SK-N-SH (cell line): ENCODE measurements around the gene MAGI2.

Experiments used
- CTCF ChIP-seq: fragments of 200-600 bp; sonication (generic); IDR thresholded peaks from 2 replicates; pipeline ENCODE4 v1.6.1; 2017; ENCODE audit warnings: antibody characterized with exemption, mild to moderate bottlenecking, moderate library complexity
- GABPA ChIP-seq: IDR thresholded peaks from 2 replicates; pipeline ENCODE4 v1.4.0; 2012; ENCODE audit warnings: low read depth, mild to moderate bottlenecking
- IRF3 ChIP-seq: fragments of 150-350 bp; IDR thresholded peaks from 2 replicates; pipeline ENCODE4 v1.6.1; 2016; ENCODE audit warnings: mild to moderate bottlenecking, low read depth, low read length
- MAX ChIP-seq: IDR thresholded peaks from 2 replicates; pipeline ENCODE4 v1.4.0; 2012; ENCODE audit warnings: low read depth
- PBX3 ChIP-seq: IDR thresholded peaks from 2 replicates; pipeline ENCODE4; 2012
- RAD21 ChIP-seq: IDR thresholded peaks from 2 replicates; pipeline ENCODE4 v1.6.1; 2012; ENCODE audit warnings: mild to moderate bottlenecking, low read length
- TAF1 ChIP-seq: IDR thresholded peaks from 2 replicates; pipeline ENCODE4 v1.6.1; 2012; ENCODE audit warnings: low read depth, mild to moderate bottlenecking, low read length, moderate library complexity, borderline replicate concordance
- TCF12 ChIP-seq: IDR thresholded peaks from 2 replicates; pipeline ENCODE4 v1.4.0; 2012
- YY1 ChIP-seq: IDR thresholded peaks from 2 replicates; pipeline ENCODE4 v1.4.0; 2012; ENCODE audit warnings: low read depth, mild to moderate bottlenecking

- TF ChIP-seq YY1 (no peak), RAD21 (no peak), CTCF (no peak), TAF1 (no peak), GABPA (no peak), PBX3 (no peak), IRF3 (no peak), MAX (no peak), TCF12 (no peak)
These were observed 5.3 kb upstream of the MAGI2 start for GRCh38 chr7:79458796-79459195.
